ENCODE data around the gene RSRC1. TPM values are rescaled to one million over a fixed set of nuclear protein-coding genes. Genes with fewer than 3 reads are reported as not detected.
A peak's percentile ranks its signal among the peaks of the same experiment; 100 is the strongest.

RSRC1 gene
- total and polyA plus RNA-seq, 10 donors, result 7.2 to 56.5 (median 33.1) TPM

GRCh38 chr3:158097081-158097592 is 12.8 kb upstream of the RSRC1 start:
- 6 to 13% (median 8%) methylated on average over 11 of the region's 11 CpGs for whole genome bisulfite sequencing, 5 donors
- Histone ChIP-seq H3K4me3 (peak overlapping the region in 6 of 8 donors; percentile 51 to 73 (median 61)), H3K27ac (peak overlapping the region in 5 of 8 donors; percentile 0 to 69 (median 41)), H3K9me3 (peaks cover 0 to 15% (median 0%) of the 10 kb centered on the region in 8 donors), H3K4me1 (peaks cover 9 to 39% (median 24%) of the 10 kb centered on the region in 6 donors), H3K27me3 (replicated peaks in 1 of 7) (peaks cover 15 to 100% (median 95%) of the 10 kb centered on the region in 7 donors), H3K36me3 (no peaks in the 10 kb centered on the region)
- intact Hi-C loops (cut with DNase I; ENCODE audit: low total_unique reads), result no loop called here
- no peak for TF ChIP-seq POLR2AphosphoS5 (IDR thresholded peaks at IDR 0.05)
- DNase-seq, result no peak

- Histone ChIP-seq H3K4me3 (peak overlapping the region; percentile 48 to 73 (median 60)), H3K9me3 (peaks cover 0 to 15% (median 0%) of the 10 kb centered on the region in 8 donors), H3K27ac (peak overlapping the region in 5 of 8 donors; percentile 0 to 69 (median 41)), H3K36me3 (no peaks in the 10 kb centered on the region), H3K4me1 (peaks cover 9 to 41% (median 24%) of the 10 kb centered on the region in 6 donors), H3K27me3 (replicated peaks in 1 of 7) (peaks cover 19 to 100% (median 97%) of the 10 kb centered on the region in 7 donors)
- 0 to 2% (median 1%) methylated on average over 34 to 60 of the region's 60 CpGs for WGBS, 5 donors
- DNase-seq, result peak; percentile 92
- peak in 1 of 11 experiments; percentile 24 for TF ChIP-seq CTCF (IDR thresholded peaks at IDR 0.05 in 8 of 11, conservative IDR thresholded peaks at IDR 0.05 in 3 of 11)
- TF ChIP-seq POLR2A (IDR thresholded peaks at IDR 0.05), result no peak
- peak; percentile 28 to 79 (median 73) for TF ChIP-seq POLR2AphosphoS5 (IDR thresholded peaks at IDR 0.05)
- intact Hi-C loops (cut with DNase I; ENCODE audit: low total_unique reads), result no loop called here
Measured at GRCh38 chr3:158097593-158098308, 12.1 kb upstream of the RSRC1 start.

- no peak for TF ChIP-seq CTCF (IDR thresholded peaks at IDR 0.05 in 8 of 11, conservative IDR thresholded peaks at IDR 0.05 in 3 of 11)
- no peak for TF ChIP-seq POLR2A (IDR thresholded peaks at IDR 0.05)
- no peak for TF ChIP-seq POLR2AphosphoS5 (IDR thresholded peaks at IDR 0.05)
- H3K27ac ChIP-seq, result no peak overlapping the region
- H3K4me3 ChIP-seq, result peak overlapping the region; percentile 48 to 73 (median 60)
- H3K4me1 ChIP-seq, result peaks cover 12 to 47% (median 29%) of the 10 kb centered on the region in 6 donors
- intact Hi-C loops (cut with DNase I; ENCODE audit: low total_unique reads), result no loop called here
- 2 to 10% (median 6%) methylated on average over 6 to 10 of the region's 10 CpGs for WGBS, 5 donors
- H3K27me3 ChIP-seq (replicated peaks in 1 of 7), result peaks cover 24 to 100% (median 100%) of the 10 kb centered on the region in 7 donors
- no peak for DNase-seq
- no peaks in the 10 kb centered on the region for H3K36me3 ChIP-seq
- peaks cover 0 to 15% (median 0%) of the 10 kb centered on the region in 8 donors for H3K9me3 ChIP-seq
Measured at GRCh38 chr3:158098309-158098639, 11.6 kb upstream of the RSRC1 start.

- TF ChIP-seq POLR2AphosphoS5 (IDR thresholded peaks at IDR 0.05), result no peak
- no peak for TF ChIP-seq POLR2A (IDR thresholded peaks at IDR 0.05)
- TF ChIP-seq CTCF (IDR thresholded peaks at IDR 0.05 in 8 of 11, conservative IDR thresholded peaks at IDR 0.05 in 3 of 11), result no peak
- Histone ChIP-seq H3K27ac (no peak overlapping the region), H3K27me3 (replicated peaks in 1 of 7) (peaks cover 25 to 100% (median 100%) of the 10 kb centered on the region in 7 donors), H3K36me3 (no peaks in the 10 kb centered on the region), H3K9me3 (peaks cover 0 to 15% (median 0%) of the 10 kb centered on the region in 8 donors), H3K4me1 (peaks cover 12 to 53% (median 36%) of the 10 kb centered on the region in 6 donors), H3K4me3 (peak overlapping the region in 1 of 8 donors; percentile 73)
- WGBS, 5 donors, result 4 to 11% (median 9%) methylated on average over 5 of the region's 5 CpGs
- intact Hi-C loops (cut with DNase I; ENCODE audit: low total_unique reads), result no loop called here
- no peak for DNase-seq
Measured at GRCh38 chr3:158098834-158099424, 11.0 kb upstream of the RSRC1 start.

Measured in spleen (tissue), 11 donors.